Kidney epithelial cell (primary cell): Measurements from ENCODE around the gene ZFAND3. TPM values are rescaled to one million over a fixed set of nuclear protein-coding genes. Genes with fewer than 3 reads are reported as not detected.

Experiments
- DNase-seq: peaks from one replicate; pipeline ENCODE4 v3.0.0-alpha.2; 2010; ENCODE audit warnings: low read depth
- H3K27me3 ChIP-seq: 2 replicates; pipeline ENCODE4 v1.6.0; 2011; ENCODE audit warnings: low read length; ENCODE audit not compliant: control insufficient read depth, insufficient read depth
- H3K36me3 ChIP-seq: 2 replicates; pipeline ENCODE4 v1.5.1; 2011; ENCODE audit warnings: low read length; ENCODE audit not compliant: control insufficient read depth, insufficient read depth
- H3K4me3 ChIP-seq: 2 replicates; pipeline ENCODE4 v1.5.1; 2011; ENCODE audit warnings: low read depth, mild to moderate bottlenecking, control low read depth, low read length
- total RNA-seq: library from RNA; depleted of rRNA; stranded (reverse); fragments of >200 nt; gene quantifications from 2 replicates; pipeline ENCODE4 v1.2.3, GENCODE V29; 2015
- TF ChIP-seq, protein P1 (sequence below): IDR thresholded peaks from 2 replicates; pipeline ENCODE4 v1.5.1; 2011; ENCODE audit warnings: mild to moderate bottlenecking, moderate library complexity, low read length, control low read depth, inconsistent platforms; ENCODE audit not compliant: insufficient read depth, poor library complexity, severe bottlenecking

The ZFAND3 gene
- total RNA-seq, 1 donor from 2014 or later: 49.4 TPM

DNA sequence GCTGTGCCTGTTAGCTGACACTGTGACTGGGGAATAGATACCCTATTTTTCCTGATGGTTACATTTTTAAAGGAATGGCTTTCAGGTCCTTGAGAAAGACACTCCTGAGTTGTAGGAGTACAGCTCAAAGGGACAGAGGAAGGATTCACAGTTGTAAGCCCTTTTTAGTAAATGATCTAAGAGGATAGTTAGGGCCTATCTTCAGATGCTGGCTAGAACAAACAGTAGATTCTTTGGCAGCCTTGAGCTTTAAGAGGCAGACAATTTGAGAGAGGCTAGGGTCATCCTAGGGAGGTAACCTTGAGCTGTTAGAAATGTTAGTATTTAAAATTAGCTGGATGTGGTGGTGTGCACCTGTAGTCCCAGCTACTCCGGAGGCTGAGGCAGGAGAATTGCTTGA, 111.5 kb downstream of the ZFAND3 start:
- H3K36me3 ChIP-seq: no peaks in the 10 kb centered on the region
- H3K27me3 ChIP-seq: no peaks in the 10 kb centered on the region
- TF ChIP-seq, protein P1, sequence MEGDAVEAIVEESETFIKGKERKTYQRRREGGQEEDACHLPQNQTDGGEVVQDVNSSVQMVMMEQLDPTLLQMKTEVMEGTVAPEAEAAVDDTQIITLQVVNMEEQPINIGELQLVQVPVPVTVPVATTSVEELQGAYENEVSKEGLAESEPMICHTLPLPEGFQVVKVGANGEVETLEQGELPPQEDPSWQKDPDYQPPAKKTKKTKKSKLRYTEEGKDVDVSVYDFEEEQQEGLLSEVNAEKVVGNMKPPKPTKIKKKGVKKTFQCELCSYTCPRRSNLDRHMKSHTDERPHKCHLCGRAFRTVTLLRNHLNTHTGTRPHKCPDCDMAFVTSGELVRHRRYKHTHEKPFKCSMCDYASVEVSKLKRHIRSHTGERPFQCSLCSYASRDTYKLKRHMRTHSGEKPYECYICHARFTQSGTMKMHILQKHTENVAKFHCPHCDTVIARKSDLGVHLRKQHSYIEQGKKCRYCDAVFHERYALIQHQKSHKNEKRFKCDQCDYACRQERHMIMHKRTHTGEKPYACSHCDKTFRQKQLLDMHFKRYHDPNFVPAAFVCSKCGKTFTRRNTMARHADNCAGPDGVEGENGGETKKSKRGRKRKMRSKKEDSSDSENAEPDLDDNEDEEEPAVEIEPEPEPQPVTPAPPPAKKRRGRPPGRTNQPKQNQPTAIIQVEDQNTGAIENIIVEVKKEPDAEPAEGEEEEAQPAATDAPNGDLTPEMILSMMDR: no peak
- DNase-seq: no peak
- no peak overlapping the region for H3K4me3 ChIP-seq

DNA sequence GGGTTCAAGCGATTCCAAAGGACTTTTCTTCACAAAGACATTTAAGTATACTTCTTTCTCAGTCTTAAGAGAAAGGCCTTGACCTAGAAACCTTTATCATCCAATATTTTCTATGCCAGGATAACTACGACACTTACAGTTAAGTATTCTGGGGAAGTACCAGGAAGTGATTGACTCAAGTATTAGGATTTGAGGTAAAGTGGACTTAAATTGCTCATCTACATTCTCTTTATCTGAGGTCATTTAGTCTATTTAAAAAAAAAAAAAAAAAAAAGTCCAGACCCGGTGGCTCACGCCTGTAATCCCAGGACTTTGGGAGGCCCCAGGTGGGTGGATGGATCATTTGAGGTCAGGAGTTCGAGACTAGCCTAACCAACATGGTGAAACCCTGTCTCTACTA, 114.7 kb downstream of the ZFAND3 start:
- TF ChIP-seq, protein P1: no peak
- Histone ChIP-seq H3K4me3 (no peak overlapping the region), H3K27me3 (no peaks in the 10 kb centered on the region), H3K36me3 (no peaks in the 10 kb centered on the region)
- no peak for DNase-seq

DNA sequence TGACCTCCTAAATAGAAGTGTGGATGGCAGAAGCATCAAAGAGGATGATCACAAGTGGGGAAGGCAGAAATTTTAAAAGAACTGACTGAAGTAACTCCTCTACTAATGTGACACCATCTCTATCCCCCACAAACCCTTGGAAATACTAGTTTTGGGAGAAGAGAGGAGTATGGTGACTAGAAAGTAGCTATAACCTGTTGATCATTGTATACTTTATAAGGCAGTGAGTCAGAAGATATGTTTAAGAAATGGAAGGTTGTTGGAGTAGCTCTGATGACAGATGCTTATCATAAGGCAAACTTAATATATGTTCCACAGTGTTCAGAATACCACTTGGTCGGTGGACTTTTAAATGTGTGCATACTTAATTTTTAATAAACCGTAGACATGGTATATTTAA, 116.6 kb downstream of the ZFAND3 start:
- H3K4me3 ChIP-seq: no peak overlapping the region
- TF ChIP-seq, protein P1: no peak
- DNase-seq: no peak
- no peaks in the 10 kb centered on the region for H3K27me3 ChIP-seq
- no peaks in the 10 kb centered on the region for H3K36me3 ChIP-seq

DNA sequence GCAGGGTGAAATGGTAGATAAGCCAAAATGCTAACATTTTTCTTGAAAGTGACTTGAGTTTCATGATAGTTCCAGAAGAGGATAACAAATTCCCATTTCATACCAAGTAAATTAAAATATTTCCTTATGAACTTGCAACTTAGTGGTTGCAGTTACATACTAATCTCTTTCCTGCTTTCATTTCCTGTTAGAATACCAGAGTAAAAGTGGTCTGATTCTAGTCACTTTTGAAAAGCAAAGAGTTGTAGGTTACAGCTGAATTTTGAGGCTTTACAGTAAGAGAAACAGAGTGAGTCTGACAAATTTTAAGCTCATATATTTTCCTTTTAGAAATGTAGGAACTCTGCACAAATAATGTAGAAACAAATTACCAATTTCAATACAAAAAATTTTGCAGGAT, 117.4 kb downstream of the ZFAND3 start:
- no peak overlapping the region for H3K4me3 ChIP-seq
- TF ChIP-seq, protein P1: no peak
- no peaks in the 10 kb centered on the region for H3K36me3 ChIP-seq
- H3K27me3 ChIP-seq: no peaks in the 10 kb centered on the region
- no peak for DNase-seq

DNA sequence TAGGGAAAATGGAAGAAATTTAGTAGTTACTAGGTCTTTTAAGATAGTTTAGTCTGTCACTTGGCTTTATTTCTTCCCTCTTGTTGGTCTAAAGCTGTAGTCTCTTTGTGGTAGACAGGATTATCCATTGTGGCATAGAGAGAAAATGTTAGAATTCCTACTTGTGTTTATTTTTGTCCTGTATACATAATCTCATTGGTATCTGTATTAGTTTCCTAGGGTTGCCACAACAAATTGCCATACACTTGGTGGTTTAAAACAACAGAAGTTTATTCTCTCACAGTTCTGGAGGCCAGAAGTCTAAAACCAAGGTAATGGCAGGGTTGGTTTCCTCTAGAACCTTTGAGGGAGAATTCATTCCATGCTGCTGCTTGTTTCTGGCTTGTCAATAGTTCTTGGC, 119.4 kb downstream of the ZFAND3 start:
- TF ChIP-seq, protein P1: no peak
- no peak for DNase-seq
- Histone ChIP-seq H3K36me3 (no peaks in the 10 kb centered on the region), H3K4me3 (no peak overlapping the region), H3K27me3 (no peaks in the 10 kb centered on the region)

DNA sequence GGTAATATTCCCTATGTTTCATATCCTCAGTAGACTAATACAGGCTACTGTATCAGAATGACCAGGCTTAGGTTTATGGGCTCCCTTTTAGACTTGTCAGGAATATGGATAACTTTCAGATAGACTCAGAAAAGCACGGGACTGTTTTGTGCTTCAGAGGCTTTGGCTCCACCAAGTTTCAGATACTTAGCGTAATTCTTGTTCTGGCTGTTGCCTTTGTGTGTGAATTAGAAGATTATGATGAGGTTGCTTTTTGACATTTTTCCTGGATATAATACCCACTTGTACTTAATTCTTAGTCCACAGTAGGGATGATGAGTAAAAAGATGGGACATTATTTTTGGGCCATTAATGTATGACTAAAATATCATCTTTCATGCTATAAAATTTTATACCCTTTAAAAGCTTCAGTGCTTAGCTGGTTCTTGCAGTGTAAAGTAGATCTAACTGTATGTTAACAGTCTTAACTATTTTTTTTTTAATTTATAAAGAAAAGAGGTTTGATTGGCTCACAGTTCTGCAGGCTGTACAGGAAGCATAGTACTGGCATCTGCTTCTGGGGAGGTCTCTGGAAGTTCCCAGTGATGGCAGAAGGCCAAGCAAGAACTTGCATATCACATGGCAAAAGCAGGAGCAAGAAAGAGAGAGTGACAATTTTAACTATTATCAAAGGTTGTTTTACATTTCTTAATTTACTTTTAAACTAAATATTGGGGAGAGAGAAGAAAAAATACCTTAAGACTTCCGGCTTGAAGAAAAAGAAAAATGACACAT, 120.7 kb downstream of the ZFAND3 start:
- no peaks in the 10 kb centered on the region for H3K27me3 ChIP-seq
- DNase-seq: no peak
- no peak overlapping the region for H3K4me3 ChIP-seq
- TF ChIP-seq, protein P1: no peak
- H3K36me3 ChIP-seq: no peaks in the 10 kb centered on the region
